Measurements from ENCODE around the gene LRMDA.

- TF ChIP-seq CTCF (conservative IDR thresholded peaks at IDR 0.05; ENCODE audit: low read length), result no peak
- TF ChIP-seq EZH2phosphoT487 (IDR thresholded peaks at IDR 0.05; ENCODE audit: borderline replicate concordance), result no peak
These were observed 426.9 kb downstream of the LRMDA start for GRCh38 chr10:75858339-75858738.

Measured in Loucy (cell line).